ENCODE results near the gene CILP2. TPM values are rescaled to one million over a fixed set of nuclear protein-coding genes. Genes with fewer than 3 reads are reported as not detected.

CILP2 gene
- total RNA-seq, 1 experiment from 2014 or later = under 0.01 TPM

DNA sequence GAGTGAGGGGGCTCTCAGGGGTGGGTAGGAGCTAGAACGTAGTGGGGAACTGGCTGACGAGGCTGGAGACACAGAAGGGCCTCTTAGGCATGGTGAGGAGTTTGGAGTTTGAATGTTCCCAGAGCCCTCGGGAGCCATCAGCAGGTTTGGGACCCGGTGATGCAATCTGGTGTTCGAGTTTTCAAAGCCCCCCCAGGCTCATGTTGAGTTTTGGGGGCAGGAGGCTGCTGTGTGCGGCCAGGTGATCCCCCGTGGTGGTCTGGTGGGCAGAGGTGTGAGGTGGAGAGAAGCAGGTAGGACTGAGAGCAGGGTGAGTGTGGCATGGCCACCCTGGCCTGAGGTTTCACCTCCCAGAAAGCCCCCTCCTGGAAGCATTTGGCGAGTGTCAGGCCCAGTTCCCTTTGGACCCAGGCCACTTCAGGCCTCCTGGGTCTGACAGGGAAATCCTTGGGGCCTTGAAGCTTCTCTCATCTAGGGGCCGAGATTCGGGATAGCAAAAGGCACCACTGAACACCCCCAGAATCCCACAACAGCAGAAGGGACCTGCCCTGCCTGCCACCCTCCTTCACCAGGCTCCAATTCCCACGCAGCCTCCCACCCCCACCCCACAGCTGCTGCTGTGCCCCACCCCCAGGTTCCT lies 8.2 kb upstream of the CILP2 start:
- DNase-seq (ENCODE audit: low read depth) = no peak

DNA sequence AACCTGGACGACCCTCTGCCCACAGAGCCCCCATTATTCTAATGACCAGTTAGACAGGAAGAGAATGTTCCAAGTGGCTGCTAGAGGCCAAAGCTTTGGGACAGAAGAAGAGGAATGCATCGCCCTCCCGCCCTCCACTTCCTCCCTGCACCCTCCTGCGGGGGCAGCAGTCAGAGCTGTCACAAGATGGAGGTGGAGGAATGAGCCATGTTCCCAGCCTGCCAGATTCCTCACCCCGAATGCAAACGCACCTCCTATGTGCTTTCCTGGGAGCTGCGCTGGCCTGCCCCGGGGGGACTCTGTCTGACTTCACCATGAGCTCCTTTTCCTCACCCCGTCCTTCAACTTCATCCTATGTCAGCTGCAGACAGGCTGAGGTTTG lies 7.7 kb upstream of the CILP2 start:
- DNase-seq (ENCODE audit: low read depth) = no peak

GRCh38 chr19:19530889-19531288 lies 7.2 kb upstream of the CILP2 start:
- no peak for DNase-seq (ENCODE audit: low read depth)

GRCh38 chr19:19531951-19532805 lies 5.9 kb upstream of the CILP2 start:
- peak; percentile 59 for DNase-seq (ENCODE audit: low read depth)

- DNase-seq (ENCODE audit: low read depth) = no peak
These were observed 5.0 kb upstream of the CILP2 start for GRCh38 chr19:19532806-19533701.

DNA sequence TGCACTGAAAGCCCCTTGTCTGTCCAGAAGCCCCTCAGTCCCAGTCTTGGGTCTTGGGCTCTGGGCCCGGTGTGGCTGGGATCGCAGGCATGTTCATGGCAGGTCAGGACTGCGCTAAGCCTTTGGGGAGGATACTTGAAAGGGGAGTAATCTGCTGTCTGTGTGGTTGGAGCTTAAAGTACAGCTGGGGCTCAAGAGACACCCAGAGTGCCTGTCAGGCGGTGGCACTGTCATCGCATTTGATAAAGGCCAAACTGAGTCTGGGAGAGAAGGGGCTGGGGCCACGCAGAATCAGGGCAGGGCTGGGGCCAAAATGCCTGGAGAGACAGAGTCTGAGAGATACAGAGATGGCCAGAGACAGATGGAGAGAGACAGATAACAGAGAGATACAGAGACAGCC lies 4.2 kb upstream of the CILP2 start:
- DNase-seq (ENCODE audit: low read depth) = no peak

GRCh38 chr19:19534556-19535265 lies 3.4 kb upstream of the CILP2 start:
- no peak for DNase-seq (ENCODE audit: low read depth)

GRCh38 chr19:19535311-19536191 lies 2.5 kb upstream of the CILP2 start:
- DNase-seq (ENCODE audit: low read depth) = no peak

DNA sequence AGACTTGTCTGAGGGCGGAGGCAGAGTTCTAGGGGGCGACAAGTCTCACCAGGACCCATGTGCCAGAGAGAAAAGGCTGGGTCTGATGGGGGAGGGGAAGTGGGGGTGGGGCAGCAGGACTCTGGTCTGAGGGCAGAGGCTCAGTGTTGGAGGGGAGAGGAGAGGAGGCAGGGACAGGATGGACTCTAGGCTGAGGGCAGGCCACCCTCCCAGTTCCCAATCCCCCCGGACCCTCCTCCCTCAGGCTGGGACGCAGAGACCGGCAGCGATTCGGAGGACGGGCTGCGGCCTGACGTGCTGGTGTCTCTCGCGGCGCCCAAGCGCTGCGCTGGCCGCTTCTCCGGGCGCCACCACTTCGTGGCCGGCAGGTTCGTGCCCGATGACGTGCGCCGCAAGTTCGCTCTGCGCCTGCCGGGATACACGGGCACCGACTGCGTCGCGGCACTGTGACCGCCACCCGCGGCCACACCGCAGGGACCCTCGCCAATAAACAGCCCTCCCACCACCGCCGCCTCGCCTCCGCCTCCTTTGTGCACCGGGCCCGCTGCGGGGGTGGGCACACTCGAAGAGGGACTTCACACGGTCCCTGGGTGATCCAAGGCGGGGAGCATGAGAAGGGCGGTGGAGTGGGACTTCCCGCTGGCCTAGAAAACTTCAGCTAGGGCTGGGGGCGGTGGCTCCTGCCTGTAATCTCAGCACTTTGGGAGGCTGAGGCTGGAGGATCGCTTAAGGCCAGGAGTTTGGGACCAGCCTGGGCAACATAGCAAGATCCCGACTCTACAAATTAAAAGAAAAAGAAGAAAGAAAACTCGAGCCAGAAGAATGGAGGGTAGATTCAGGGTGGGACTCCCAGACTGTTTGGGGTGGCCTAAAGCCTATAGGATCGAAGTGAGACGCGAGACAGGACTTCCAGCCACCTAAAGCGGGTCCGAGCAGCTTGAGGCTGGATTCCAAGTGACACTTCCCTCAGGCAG lies 703 bp upstream of the CILP2 start:
- DNase-seq (ENCODE audit: low read depth) = no peak

GRCh38 chr19:19538785-19539166 lies 711 bp downstream of the CILP2 start:
- no peak for DNase-seq (ENCODE audit: low read depth)

DNA sequence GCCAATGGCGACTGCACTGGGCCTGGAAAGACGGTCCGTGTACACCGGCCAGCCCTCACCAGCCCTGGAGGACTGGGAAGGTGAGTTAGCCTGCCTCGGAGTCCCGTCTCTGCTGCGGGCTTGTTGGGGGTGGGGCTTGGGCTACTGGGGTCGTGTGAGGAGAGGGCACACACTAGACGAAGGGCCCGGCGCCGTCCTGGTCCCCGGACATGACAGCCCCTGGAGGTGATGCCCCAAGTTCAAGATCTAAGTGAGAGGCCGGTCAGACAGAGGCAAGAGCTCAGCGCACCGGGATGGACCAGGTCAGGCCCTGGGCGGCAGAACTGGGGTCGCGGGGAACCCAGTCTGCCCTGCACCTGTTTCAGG lies 1.6 kb downstream of the CILP2 start:
- no peak for DNase-seq (ENCODE audit: low read depth)

- no peak for DNase-seq (ENCODE audit: low read depth)
These were observed 2.1 kb downstream of the CILP2 start for GRCh38 chr19:19540064-19540714.

DNA sequence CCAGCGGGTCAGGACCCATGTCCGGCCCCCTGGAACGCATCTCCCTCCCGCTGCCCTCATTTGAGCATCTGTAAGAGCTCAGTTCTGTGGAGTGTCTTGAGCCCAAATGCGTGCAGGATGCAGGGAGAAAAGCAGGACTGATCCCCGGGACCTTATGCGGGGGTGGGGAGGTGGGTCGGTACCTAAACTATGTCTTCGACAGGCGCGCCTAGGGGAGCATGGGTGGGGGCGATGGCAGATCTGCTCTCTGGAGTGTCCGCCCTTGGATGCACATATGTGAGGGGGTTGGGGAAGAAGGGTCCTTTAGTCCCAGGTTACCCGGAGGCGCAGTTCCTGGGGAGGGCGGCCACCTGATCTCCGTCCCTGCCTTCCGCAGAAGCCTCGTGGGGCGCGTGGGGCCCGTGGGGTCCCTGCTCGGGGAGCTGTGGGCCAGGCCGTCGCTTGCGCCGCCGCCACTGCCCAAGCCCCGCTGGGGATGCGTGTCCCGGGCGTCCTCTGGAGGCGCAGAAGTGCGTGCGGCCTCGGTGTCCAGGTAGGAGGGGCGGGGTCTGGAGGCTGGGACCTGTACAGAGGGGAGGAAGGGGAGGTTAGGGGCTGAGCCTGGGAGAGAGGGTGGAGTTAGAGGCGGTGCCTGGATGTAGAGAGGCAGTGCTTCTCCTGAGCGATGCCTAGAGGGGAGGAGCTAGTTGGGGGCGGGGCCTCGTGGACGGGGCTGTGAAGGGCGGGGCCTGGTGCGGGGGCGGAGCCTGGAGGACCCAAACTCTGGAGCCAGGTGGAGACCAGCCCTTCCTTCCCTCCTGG lies 2.9 kb downstream of the CILP2 start:
- DNase-seq (ENCODE audit: low read depth) = no peak

DNA sequence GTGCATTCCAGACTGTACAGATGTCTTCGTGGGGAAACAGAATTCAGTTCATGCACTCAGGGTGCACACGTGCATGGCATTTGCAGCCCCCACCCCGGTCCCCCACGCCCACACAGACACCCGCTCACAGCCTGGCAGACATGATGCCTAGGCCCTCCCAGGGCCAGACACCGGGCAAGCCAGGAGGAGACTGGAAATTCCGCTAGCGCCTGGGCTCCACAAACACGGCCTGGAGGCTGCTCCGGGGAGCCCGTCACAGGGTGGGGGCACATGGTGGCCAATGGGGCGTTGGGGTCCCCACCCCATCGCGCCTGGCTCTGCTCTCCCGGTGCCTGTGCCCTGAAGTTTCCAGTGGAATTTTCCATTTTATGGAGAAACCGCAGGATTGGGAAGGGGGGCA lies 3.6 kb downstream of the CILP2 start:
- no peak for DNase-seq (ENCODE audit: low read depth)

GRCh38 chr19:19542507-19542906 lies 4.4 kb downstream of the CILP2 start:
- DNase-seq (ENCODE audit: low read depth) = no peak

GRCh38 chr19:19543101-19543500 lies 5.0 kb downstream of the CILP2 start:
- no peak for DNase-seq (ENCODE audit: low read depth)

- DNase-seq (ENCODE audit: low read depth) = no peak
These were observed 5.6 kb downstream of the CILP2 start for GRCh38 chr19:19543640-19544039.

- DNase-seq (ENCODE audit: low read depth) = no peak
These were observed 6.3 kb downstream of the CILP2 start for GRCh38 chr19:19544257-19544953.

Measured in RPMI7951 (cell line).